Prostate gland (tissue), 2 donors: ENCODE data around the gene CYBA.

Experiments used
- CTCF ChIP-seq, 4 experiments: fragments of 200-600 bp in 2 of 4; fragments of 450-650 bp in 2 of 4; sonication (generic) in 2 of 4; IDR thresholded peaks; 1 replicate in 3 of 4; 2 replicates in 1 of 4; pipeline ENCODE4 v1.5.1; 2016 to 2019; ENCODE audit warnings: antibody characterized with exemption in 4 of 4, mild to moderate bottlenecking in 2 of 4, moderate library complexity in 2 of 4
- POLR2A ChIP-seq: fragments of 450-650 bp; IDR thresholded peaks from one replicate; pipeline ENCODE4 v1.6.1; 2016; ENCODE audit warnings: antibody characterized with exemption, mild to moderate bottlenecking

GRCh38 chr16:88655053-88655732, 4.3 kb upstream of the CYBA start:
- TF ChIP-seq CTCF (IDR thresholded peaks at IDR 0.05) (no peak), POLR2A (no peak)
